ENCODE results near the gene RUFY4.
"Not testable (repeated sequence)": the region's sequence is repeated elsewhere in the genome, so short reads cannot be mapped to it uniquely, and the experiment has no call there.

The RUFY4 gene

DNA sequence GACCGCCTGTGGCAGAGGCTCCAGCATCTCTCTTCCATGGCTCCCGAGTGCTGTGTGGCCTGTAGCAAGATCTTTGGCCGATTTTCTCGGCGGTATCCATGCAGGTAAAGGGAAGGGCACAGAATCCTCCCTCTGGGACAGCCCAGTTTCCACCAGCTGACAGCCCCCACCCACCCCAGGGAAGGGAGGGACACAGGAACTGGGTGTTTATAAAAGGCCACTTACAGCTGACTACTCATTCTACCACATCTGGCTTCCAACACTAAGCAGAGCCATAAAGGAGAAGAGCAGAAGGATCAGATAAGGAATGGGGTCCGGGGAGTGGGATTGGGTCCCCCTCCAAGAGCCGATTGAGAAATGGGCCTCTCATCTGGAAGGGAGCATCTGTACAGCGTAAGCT lies 20.2 kb downstream of the RUFY4 start:
- DNase-seq = no peak

DNA sequence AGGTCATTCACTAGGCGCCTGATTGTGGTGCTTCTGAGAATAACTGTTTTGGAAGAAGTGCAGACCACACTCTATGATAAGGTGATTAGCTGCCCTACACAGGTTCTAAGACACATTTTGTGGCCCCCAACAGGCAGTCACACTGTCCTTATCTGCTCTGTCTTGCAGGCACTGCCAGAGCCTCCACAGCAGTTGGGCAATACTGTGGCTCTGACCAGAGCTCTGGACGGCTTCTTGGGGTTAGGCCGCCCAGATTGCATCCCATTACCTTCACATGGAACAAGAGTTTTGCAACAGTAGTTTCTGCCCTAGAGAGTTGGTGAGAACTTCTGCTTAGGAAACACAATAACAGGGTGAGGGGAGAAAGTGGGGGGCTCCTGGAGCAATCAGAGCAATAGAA lies 22.7 kb downstream of the RUFY4 start:
- no peak for DNase-seq

DNA sequence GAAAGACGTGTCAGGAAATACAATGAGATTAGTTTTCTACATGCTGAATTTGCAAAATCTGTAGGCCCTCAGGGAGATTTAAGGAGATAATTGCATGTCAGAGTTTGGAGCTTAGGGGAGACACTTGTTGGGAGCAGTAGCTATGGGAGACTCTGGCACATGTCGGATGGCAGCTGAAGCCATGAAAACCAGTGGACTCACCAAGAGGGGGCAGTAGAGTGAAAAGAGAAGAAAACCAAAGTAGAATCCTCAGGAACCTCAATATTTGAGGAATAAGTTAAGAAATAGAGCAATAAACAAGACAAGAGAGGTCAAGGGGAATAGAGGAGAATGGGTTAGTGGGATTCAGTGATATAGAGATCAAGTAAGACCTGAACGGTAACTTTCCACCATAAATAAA lies 24.8 kb downstream of the RUFY4 start:
- no peak for DNase-seq

DNA sequence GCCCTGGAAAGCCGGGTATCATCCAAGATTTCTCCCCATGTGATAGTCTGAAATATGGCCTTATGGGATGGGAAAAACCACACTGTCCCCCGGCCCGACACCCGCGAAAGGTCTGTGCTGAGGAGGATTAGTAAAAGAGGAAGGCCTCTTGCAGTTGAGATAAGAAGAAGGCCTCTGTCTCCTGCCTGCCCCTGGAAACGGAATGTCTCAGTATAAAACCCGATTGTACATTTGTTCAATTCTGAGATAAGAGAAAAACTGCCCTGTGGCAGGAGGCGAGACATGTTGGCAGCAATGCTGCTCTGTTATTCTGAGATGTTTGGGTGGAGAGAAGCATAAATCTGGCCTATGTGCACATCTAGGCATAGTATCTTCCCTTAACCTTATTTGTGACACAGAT lies 26.8 kb downstream of the RUFY4 start:
- no peak for DNase-seq

DNA sequence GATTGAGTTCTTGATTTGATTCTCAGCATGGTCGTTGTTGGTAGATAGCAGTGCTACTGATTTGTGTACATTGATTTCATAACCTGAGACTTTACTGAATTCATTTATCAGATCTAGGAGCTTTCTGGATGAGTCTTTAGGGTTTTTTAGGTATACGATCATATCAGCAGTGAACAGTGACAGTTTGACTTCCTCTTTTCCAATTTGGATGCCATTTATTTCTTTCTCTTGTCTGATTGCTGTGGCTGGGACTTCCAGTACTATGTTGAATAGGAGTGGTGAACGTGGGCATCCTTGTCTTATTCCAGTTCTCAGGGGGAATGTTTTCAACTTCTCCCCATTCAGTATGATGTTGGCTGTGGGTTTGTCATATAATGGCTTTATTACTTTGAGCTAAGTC lies 28.9 kb downstream of the RUFY4 start:
- DNase-seq = no peak

DNA sequence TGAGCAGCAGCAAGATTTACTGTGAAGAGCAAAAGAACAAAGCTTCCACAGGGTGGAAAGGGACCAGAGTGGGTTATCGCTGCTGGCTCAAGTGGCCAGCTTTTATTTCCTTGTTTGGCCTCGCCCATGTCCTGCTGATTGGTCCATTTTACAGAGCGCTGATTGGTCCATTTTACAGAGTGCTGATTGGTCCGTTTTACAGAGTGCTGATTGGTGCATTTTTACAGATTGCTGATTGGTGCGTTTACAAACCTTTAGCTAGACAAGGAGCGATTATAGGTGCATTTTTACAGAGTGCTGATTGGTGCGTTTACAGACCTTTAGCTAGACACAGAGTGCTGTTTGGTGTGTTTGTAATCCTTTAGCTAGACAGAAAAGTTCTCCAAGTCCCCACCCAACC lies 39.8 kb downstream of the RUFY4 start:
- not testable (repeated sequence) for DNase-seq

DNA sequence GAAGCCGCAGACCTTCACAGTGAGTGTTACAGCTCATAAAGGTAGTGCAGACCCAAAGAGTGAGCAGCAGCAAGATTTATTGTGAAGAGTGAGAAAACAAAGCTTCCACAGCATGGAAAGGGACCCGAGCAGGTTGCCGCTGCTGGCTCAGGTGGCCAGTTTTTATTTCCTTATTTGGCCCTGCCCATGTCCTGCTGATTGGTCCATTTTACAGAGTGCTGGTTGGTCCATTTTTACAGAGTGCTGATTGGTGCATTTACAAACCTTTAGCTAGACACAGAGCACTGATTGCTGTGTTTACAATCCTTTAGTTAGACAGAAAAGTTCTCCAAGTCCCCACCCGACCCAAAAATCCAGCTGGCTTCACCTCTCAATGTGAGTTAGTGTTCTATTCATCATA lies 52.7 kb downstream of the RUFY4 start:
- not testable (repeated sequence) for DNase-seq

DNA sequence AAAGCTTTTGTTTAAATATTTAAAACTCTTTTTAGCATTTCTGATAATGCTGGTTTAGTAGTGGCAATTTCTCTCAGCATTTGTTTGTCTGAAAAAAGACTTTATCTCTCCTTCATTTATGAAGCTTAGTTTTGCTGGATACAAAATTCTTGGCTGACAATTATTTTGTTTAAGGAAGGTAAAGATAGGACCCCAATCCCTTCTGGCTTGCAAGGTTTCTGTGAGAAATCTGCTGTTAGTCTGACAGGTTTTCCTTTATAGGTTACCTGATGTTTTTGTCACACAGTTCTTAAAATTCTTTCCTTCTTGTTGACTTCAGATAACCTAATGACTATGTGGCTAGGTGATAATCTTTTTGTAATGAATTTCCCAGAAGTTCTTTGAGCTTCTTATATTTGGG lies 53.2 kb downstream of the RUFY4 start:
- DNase-seq = not testable (repeated sequence)

DNA sequence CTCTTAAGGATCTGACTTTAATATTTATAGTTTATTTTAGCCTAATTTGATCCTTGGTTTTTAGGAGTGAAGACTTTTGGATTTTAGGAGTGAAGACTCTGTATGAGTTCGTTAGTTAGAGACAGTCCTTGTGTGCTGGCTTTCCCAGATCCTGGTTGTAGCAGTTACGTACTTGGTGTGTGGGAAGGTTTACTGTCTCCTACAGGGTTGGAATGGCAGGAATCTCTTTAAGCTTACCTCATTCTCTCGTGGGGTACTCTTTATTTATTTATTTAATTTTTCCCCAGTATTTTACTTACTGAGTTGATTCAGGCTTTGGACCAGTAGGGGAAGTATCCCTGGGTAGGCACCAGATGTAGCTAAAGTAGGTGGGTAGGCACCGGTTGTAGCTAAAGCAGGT lies 54.9 kb downstream of the RUFY4 start:
- no peak for DNase-seq

DNA sequence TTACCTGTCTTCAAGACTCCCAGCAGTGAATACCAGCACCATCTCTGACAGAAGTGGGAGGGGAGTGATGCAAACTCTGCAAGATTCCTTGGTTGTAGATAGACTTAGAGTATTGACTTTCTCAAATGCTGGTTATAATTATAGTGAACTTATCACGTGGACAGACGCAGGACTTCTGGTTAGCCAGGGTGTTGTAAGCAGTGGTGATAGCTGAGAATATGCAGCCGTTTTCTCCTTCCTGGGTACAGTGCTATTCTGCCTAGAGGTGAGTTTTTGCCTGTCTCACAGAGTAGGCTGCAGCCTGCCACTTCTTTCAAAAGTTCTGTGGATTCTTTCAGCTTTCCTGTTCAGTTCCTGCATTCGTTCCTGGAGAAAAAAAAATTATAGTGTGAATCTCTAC lies 56.0 kb downstream of the RUFY4 start:
- DNase-seq = no peak

DNA sequence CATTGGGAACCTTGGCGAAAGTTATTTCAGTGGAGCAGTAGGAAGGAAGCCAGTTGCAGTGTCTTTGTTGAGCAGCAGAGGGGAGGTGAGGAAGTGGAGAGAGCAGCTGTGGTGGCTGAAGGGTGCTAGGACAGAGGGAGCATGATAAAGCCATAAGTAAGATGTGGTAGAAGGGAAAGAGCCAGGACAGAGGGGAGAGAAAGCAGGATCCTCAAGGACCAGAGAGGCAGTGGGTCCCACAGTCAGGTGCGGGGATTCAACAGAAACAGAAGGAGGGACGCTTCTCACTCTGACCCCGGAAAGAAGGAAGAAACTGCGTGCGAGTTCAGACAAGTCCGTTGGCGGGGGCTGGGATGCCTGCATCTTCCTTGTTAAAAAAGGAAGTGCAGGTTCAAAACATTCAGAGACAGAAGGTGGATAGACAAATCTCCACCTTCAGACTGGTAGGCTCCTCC lies 56.6 kb downstream of the RUFY4 start, which contains the start of gene CXCR2:
TSS of gene CXCR2 (plus strand) at position 403 of the 455 bp plus-strand sequence. CDS start 8,774 bp downstream, outside the sequence.
- DNase-seq = no peak

DNA sequence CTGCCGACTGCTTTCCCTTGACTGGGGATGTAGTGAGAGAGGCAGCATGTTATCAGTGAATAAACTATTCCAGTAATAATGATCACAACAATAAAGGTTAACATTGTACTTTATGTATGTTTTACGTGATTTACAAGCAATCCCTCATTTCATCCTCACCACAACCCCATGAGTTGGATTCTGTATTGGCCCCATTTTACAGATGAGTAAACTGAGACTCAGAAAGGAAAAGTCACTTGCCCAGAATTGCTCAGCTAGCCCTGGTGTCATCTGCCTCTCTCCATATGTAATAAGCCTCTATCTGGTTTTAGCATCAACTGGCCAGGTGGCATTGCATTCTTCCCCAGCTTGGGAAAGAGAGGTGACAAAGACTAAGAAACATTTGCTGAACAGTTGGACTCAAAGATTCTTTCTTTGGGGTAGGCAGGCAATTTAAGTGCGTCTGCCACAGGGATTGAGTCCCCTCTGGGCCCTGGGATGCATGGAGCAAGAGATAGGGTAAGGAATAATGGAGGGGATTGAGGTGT lies 58.9 kb downstream of the RUFY4 start:
- DNase-seq = no peak

DNA sequence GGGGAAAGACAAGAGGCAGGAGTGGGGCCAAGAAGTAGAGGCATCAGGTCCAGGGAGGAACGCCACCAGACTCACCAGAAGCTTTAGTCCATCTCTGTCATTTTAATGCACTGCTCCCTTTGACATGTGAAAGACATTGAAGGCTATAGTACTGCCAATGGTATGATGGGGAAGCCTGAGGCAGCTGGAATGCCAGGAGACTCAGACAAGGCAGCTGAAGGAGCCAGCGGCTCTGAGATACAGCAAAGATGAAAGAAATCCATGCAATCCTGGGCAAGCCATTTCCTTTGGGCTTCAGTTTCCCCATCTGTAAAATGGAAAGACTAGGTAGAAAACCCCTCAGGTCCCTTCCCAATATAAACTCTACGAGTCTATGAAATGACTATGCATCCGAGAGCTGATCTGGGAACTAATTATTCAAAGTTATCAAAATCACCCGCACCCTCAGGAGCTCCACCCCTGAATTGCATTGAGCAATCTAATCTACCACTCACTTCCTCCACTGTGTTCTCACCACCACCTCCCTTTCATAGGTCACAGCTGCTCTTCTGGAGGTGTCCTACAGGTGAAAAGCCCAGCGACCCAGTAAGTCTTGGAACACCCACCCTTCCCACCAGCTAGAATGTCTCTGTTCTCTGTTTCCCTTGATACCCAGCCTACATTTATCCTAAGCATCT lies 59.9 kb downstream of the RUFY4 start:
- no peak for DNase-seq

DNA sequence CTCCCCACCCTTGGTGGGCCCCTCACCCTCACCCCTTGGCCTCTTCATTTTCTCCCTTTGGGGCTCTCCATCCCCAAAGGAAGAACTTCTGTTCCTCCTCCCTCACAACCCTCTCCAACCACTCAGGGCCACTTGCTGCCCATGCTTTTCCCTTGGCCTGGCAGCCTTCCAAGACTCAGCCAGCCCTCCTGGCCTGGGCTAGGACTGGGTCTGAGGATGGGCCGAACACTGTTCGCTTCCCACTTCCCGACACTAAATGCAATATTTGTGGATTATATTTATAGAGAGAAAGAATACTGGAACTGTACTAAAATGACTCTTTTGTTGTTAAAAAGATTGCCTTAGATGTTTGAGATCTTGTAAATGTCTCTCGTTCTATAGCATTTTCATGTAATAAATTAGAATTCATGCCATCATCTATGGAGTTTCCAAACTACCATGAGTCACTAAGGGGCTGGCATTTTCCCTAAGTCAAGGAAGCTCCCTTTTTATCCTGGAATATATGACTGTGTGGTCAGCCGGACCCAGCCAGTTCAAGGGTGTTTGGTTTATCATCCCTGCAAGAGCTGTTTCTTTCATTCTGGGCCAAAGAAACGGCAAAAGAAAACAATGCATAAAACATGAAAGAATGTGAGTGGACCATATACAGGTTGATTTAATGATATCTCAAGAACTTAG lies 60.5 kb downstream of the RUFY4 start:
- DNase-seq = no peak

DNA sequence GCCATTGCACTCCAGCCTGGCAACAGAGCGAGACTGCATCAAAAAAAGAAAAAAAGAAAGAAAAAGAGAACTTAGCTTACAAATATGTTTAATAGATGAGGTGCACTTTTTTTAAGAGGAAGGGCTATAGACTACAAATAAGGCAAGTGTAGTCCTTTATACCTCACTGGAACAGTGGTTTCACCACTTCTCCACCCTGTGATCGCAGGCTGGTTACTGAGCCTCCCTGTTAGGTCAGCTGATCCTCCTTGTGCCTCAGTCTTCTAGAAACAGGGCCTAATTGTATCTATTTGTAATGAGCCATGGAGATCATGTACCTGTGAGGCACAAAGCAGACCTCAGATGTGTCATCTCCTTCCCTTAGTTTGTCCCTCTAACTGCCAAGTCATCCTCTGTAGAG lies 61.3 kb downstream of the RUFY4 start:
- DNase-seq = no peak

DNA sequence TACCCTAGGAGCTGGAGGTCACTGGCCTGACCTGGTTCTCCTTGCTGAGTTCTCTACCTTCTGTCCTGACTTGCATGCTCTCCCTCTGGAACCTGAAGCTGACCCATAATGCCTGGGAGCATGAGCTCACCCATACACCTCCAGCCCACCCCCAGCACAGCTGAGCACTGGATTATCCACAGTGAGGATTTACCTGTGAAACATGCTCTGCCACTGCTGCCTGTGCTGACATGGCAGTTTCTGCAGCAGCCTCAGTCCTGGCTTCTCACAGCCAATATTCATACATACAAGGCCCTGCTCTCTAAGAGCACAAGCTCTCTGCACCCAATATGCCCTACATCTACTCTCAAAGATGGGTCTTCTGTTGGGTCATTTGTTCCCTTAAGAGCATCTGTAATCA lies 61.8 kb downstream of the RUFY4 start:
- no peak for DNase-seq

DNA sequence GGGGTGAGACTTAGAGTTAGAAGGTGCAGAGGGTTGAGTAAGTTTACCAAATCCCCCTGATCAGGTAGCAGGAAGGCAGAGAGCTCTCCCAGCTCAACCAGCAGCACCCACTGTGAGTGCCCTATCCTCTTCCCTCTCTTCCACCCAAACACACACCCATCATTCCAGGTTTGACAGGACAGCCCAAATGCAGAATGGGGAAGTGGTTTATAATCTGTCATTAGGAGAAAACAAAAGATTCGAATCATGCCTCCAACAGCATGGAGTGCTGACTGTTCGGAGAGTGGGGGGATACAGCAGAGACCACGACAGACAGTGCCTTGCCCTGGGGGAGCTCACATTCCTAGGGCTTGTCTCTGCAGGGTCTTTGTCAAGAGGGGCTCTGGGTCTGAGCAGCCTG lies 68.5 kb downstream of the RUFY4 start:
- DNase-seq = no peak

DNA sequence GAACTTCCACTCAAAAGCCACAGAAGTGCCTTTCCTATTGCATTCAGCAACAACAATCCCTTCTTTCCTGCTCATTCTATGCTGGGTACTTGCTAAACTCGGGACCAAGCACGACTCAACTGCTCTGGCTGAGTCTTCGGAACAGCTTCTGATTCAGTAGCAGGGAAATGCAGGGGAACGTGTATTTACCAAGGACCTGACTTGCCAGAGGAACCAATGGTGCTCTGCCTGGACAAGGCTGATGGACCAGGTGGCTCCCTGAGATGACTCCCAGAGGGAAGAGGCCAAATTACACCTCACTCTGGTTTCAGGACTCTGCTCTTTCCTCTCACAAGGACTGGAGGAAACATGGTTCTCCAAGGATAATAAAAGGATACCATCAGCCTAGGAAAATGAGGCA lies 69.0 kb downstream of the RUFY4 start:
- DNase-seq = no peak

Data from activated T-cell treated with anti-CD3 and anti-CD28 coated beads for 4 hours (primary cell).